SIG-M5 treated with dmso at 0.1 percent for 504 hours (cell line): ENCODE data around the gene ROMO1.
A peak's percentile ranks its signal among the peaks of the same experiment; 100 is the strongest.

Experiments used
- DNase-seq: peaks from one replicate; lab custom pipeline; 2025; ENCODE audit not compliant: unreplicated experiment; lab: John Stamatoyannopoulos, UW

ROMO1 gene

GRCh38 chr20:35699127-35699956 is at the start of gene ROMO1, which contains the start of gene NFS1:
Gene ROMO1, plus strand, starts transcription at chr20:35699405. Its CDS starts 228 bp downstream, at chr20:35699633.
Gene NFS1, minus strand, starts transcription at chr20:35699352. Its CDS starts 64 bp downstream, at chr20:35699288.
- DNase-seq = peak; percentile 83

- no peak for DNase-seq
Measured at GRCh38 chr20:35650632-35651031, 48.6 kb upstream of the ROMO1 start.

- DNase-seq = no peak
Measured at GRCh38 chr20:35651958-35652357, 47.2 kb upstream of the ROMO1 start.

- no peak for DNase-seq
Measured at GRCh38 chr20:35652641-35653429, 46.4 kb upstream of the ROMO1 start.

- no peak for DNase-seq
Measured at GRCh38 chr20:35653430-35653734, 45.8 kb upstream of the ROMO1 start.

GRCh38 chr20:35653893-35654292 is 45.3 kb upstream of the ROMO1 start:
- no peak for DNase-seq

- DNase-seq = no peak
Measured at GRCh38 chr20:35654415-35654814, 44.8 kb upstream of the ROMO1 start.

- no peak for DNase-seq
Measured at GRCh38 chr20:35657271-35657670, 41.9 kb upstream of the ROMO1 start.

GRCh38 chr20:35660122-35660937 is 38.9 kb upstream of the ROMO1 start:
- DNase-seq = peak; percentile 27

GRCh38 chr20:35661053-35661452 is 38.2 kb upstream of the ROMO1 start:
- DNase-seq = no peak

- DNase-seq = peak; percentile 17
Measured at GRCh38 chr20:35661908-35662307, 37.3 kb upstream of the ROMO1 start.

- DNase-seq = no peak
Measured at GRCh38 chr20:35662551-35662950, 36.7 kb upstream of the ROMO1 start.

GRCh38 chr20:35663516-35664465 is 35.4 kb upstream of the ROMO1 start:
- DNase-seq = peak; percentile 55

- peak; percentile 95 for DNase-seq
Measured at GRCh38 chr20:35664466-35665206, 34.6 kb upstream of the ROMO1 start, which contains the start of the genes CPNE1 and RBM12. Gene CPNE1, minus strand, starts transcription at chr20:35664900. Its CDS starts 31,977 bp downstream, at chr20:35632923. Gene RBM12, minus strand, starts transcription at chr20:35664900. Its CDS starts 9,578 bp downstream, at chr20:35655322.

- DNase-seq = no peak
Measured at GRCh38 chr20:35665949-35666288, 33.3 kb upstream of the ROMO1 start.

GRCh38 chr20:35669221-35669620 is 30.0 kb upstream of the ROMO1 start:
- no peak for DNase-seq

- no peak for DNase-seq
Measured at GRCh38 chr20:35669681-35670080, 29.5 kb upstream of the ROMO1 start.

- DNase-seq = no peak
Measured at GRCh38 chr20:35673884-35674283, 25.3 kb upstream of the ROMO1 start.

GRCh38 chr20:35674921-35675320 is 24.3 kb upstream of the ROMO1 start:
- no peak for DNase-seq
